ENCODE data around the gene TTF2.

The TTF2 gene

GRCh38 chr1:117087686-117088085, 27.6 kb downstream of the TTF2 start:
- H3K4me3 ChIP-seq (ENCODE audit: low read length), result no peak overlapping the region
- DNase-seq (ENCODE audit: low read depth), result no peak
- no peak for TF ChIP-seq CTCF (IDR thresholded peaks at IDR 0.05; ENCODE audit: insufficient read depth, low read depth, low read length, missing control alignments)

GRCh38 chr1:117089996-117090395, 29.9 kb downstream of the TTF2 start:
- TF ChIP-seq CTCF (IDR thresholded peaks at IDR 0.05; ENCODE audit: insufficient read depth, low read depth, low read length, missing control alignments), result no peak
- DNase-seq (ENCODE audit: low read depth), result no peak
- no peak overlapping the region for H3K4me3 ChIP-seq (ENCODE audit: low read length)

DNA sequence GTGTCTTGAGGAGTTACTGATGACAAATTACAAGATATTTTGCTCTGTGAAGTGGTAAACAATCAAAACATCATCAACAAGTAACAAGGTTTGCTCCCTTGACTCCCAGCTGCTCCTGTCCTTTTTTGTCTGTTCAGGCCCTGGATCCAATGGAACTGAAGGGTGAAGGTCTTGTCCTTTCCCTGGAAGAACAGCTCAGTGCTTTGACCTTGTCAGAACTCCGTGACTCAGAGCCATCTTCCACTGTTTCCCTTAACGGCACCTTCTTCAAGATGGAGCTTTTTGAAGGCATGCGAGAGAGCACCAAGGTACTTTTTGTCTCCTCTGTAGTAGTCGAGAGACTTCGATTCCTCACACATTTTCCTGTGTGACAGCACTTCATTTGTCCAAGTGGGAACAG, 32.5 kb downstream of the TTF2 start:
- DNase-seq (ENCODE audit: low read depth), result peak; percentile 23
- H3K4me3 ChIP-seq (ENCODE audit: low read length), result no peak overlapping the region
- no peak for TF ChIP-seq CTCF (IDR thresholded peaks at IDR 0.05; ENCODE audit: insufficient read depth, low read depth, low read length, missing control alignments)

DNA sequence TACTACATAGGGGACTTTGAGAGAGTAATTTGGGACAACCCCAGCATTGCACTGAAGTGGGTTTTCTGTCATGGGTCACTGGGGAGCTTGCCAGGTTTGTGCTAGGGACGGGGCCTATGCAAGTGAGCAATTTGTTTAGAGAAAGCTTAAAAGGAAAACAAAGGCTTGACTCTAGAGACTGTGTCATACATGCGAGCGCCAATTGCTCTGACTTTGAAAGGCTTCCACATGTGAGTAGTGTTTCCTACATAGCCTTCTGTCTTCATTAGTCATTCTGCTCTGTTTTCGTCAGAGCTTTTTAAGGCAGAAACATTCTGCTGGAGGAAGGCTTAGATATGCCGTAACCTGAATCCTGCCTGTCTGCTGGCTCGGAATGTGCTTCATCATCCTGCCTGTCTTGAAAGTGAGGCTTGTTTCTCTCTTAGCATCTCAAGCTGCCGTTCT, 33.0 kb downstream of the TTF2 start:
- no peak overlapping the region for H3K4me3 ChIP-seq (ENCODE audit: low read length)
- peak; percentile 99 for DNase-seq (ENCODE audit: low read depth)

GRCh38 chr1:117093870-117094621, 33.9 kb downstream of the TTF2 start:
- no peak overlapping the region for H3K4me3 ChIP-seq (ENCODE audit: low read length)
- DNase-seq (ENCODE audit: low read depth), result peak; percentile 82
- peak; percentile 59 for TF ChIP-seq CTCF (IDR thresholded peaks at IDR 0.05; ENCODE audit: insufficient read depth, low read depth, low read length, missing control alignments)

More for the DNA sequence above, 33.0 kb downstream of the TTF2 start:
- no peak for TF ChIP-seq CTCF (IDR thresholded peaks at IDR 0.05; ENCODE audit: insufficient read depth, low read depth, low read length, missing control alignments)

GRCh38 chr1:117094841-117095604, 34.9 kb downstream of the TTF2 start:
- DNase-seq (ENCODE audit: low read depth), result no peak
- no peak for TF ChIP-seq CTCF (IDR thresholded peaks at IDR 0.05; ENCODE audit: insufficient read depth, low read depth, low read length, missing control alignments)

More at GRCh38 chr1:117094841-117095604, 34.9 kb downstream of the TTF2 start:
- H3K4me3 ChIP-seq (ENCODE audit: low read length), result no peak overlapping the region

Data from epithelial cell of esophagus (primary cell).